B cell (primary cell): ENCODE results near the gene LRIT1. TPM values are rescaled to one million over a fixed set of nuclear protein-coding genes. Genes with fewer than 3 reads are reported as not detected.

Source experiments
- ATAC-seq: fragments of 200-7000 bp; cut with Tn5 transposase; one replicate; pipeline ENCODE4 v1.10.0; 2021; ENCODE audit warnings: low read depth, mild to moderate bottlenecking, moderate number of reproducible peaks, moderate library complexity
- CTCF ChIA-PET: fragments of 350-600 bp; sonication (Branson Sonifier 250); formaldehyde crosslinking; loops from one replicate; lab custom pipeline; 2021; ENCODE audit warnings: antibody characterized with exemption, inconsistent platforms; lab: Charles Lee
- POLR2A ChIA-PET: fragments of 350-600 bp; sonication (Branson Sonifier 250); formaldehyde crosslinking; loops from one replicate; lab custom pipeline; 2021; ENCODE audit warnings: antibody characterized with exemption; lab: Charles Lee
- DNase-seq: peaks from one replicate; pipeline ENCODE4 v3.0.0; 2013
- H2AFZ ChIP-seq: 2 replicates; pipeline ENCODE4 v1.6.1; 2012; ENCODE audit warnings: mild to moderate bottlenecking, low read depth, low read length; ENCODE audit not compliant: insufficient read depth, poor library complexity, severe bottlenecking
- H3K27ac ChIP-seq, 2 donors: 1 replicate in 1 of 2; 2 replicates in 1 of 2; pipeline ENCODE4 v1.5.1; 2012 to 2013; ENCODE audit warnings: low read length in 2 of 2, mild to moderate bottlenecking in 2 of 2, moderate library complexity in 1 of 2
- H3K27me3 ChIP-seq, 4 experiments: fragments of 200-600 bp in 1 of 4; sonication (generic) in 1 of 4; replicated peaks in 1 of 4; 1 replicate in 2 of 4; 2 replicates in 2 of 4; pipeline versions ENCODE4 v1.6.1 to v1.7.0; 2013 to 2016; ENCODE audit warnings: low read length in 3 of 4, mild to moderate bottlenecking in 2 of 4, mixed read lengths in 1 of 4, moderate library complexity in 1 of 4; ENCODE audit not compliant: insufficient read depth in 4 of 4, control insufficient read depth in 3 of 4; ENCODE audit errors: control extremely low read depth in 1 of 4
- H3K36me3 ChIP-seq, 2 experiments: replicated peaks in 1 of 2; 1 replicate in 1 of 2; 2 replicates in 1 of 2; pipeline versions ENCODE4 v1.6.1 to v1.7.1; 2013; ENCODE audit warnings: low read length in 1 of 2; ENCODE audit not compliant: insufficient read depth in 2 of 2, control insufficient read depth in 1 of 2; ENCODE audit errors: control extremely low read depth in 1 of 2, extremely low read depth in 1 of 2
- H3K4me1 ChIP-seq, 2 donors: fragments of 200-600 bp in 1 of 2; sonication (generic) in 1 of 2; 1 replicate in 1 of 2; 2 replicates in 1 of 2; pipeline versions ENCODE4 v1.5.1 to v1.6.1; 2013 to 2017; ENCODE audit warnings: low read length in 2 of 2; ENCODE audit not compliant: control insufficient read depth in 2 of 2, insufficient read depth in 2 of 2
- H3K4me2 ChIP-seq: replicated peaks from 2 replicates; pipeline ENCODE3; 2012; ENCODE audit warnings: mild to moderate bottlenecking, low read depth, low read length; ENCODE audit not compliant: poor library complexity, severe bottlenecking
- H3K4me3 ChIP-seq, 5 experiments: fragments of 200-600 bp in 1 of 5; sonication (generic) in 1 of 5; 1 replicate in 3 of 5; 2 replicates in 2 of 5; pipeline versions ENCODE4 v1.5.1 to v1.7.0; 2011 to 2016; ENCODE audit warnings: low read length in 4 of 5, mild to moderate bottlenecking in 4 of 5, low read depth in 2 of 5, control low read depth in 1 of 5, moderate library complexity in 1 of 5; ENCODE audit not compliant: insufficient read depth in 1 of 5; ENCODE audit errors: control extremely low read depth in 1 of 5, extremely low read depth in 1 of 5
- H3K79me2 ChIP-seq: fragments of 200-600 bp; sonication (generic); one replicate; pipeline ENCODE4 v1.6.0; 2016; ENCODE audit warnings: low read length; ENCODE audit not compliant: control insufficient read depth, insufficient read depth
- H3K9ac ChIP-seq: fragments of 200-600 bp; sonication (generic); 2 replicates; pipeline ENCODE4 v1.6.1; 2017; ENCODE audit warnings: mild to moderate bottlenecking, low read length, moderate library complexity
- H3K9me3 ChIP-seq, 3 donors: one replicate each; pipeline versions ENCODE4 v1.6.1 to v1.7.1; 2013; ENCODE audit warnings: low read length in 2 of 3; ENCODE audit not compliant: control insufficient read depth in 2 of 3, insufficient read depth in 1 of 3; ENCODE audit errors: control extremely low read depth in 1 of 3
- H4K20me1 ChIP-seq: 2 replicates; pipeline ENCODE4 v1.6.0; 2012; ENCODE audit warnings: mild to moderate bottlenecking, low read length; ENCODE audit not compliant: insufficient read depth, control insufficient read depth, poor library complexity, severe bottlenecking
- H3K27ac Mint-ChIP-seq: one replicate; pipeline ENCODE4 v1.8.0; 2021; ENCODE audit warnings: mixed read lengths
- H3K27me3 Mint-ChIP-seq: one replicate; pipeline ENCODE4 v1.8.0; 2021; ENCODE audit warnings: mixed read lengths
- H3K4me1 Mint-ChIP-seq: one replicate; pipeline ENCODE4 v1.8.0; 2021; ENCODE audit warnings: mixed read lengths
- H3K4me3 Mint-ChIP-seq: one replicate; pipeline ENCODE4 v1.8.0; 2021; ENCODE audit warnings: mixed read lengths
- H3K9me3 Mint-ChIP-seq: one replicate; pipeline ENCODE4 v1.8.0; 2022; ENCODE audit warnings: mixed read lengths; ENCODE audit not compliant: insufficient read depth
- EZH2 ChIP-seq: IDR thresholded peaks from 2 replicates; pipeline ENCODE4 v1.6.1; 2012; ENCODE audit warnings: borderline replicate concordance, low read depth, mild to moderate bottlenecking, moderate library complexity, low read length; ENCODE audit not compliant: insufficient read depth, poor library complexity, severe bottlenecking
- WGBS: methylation state at CpG from one replicate; pipeline ENCODE4 v1.1.5; 2013; ENCODE audit warnings: missing lambda C conversion rate; ENCODE audit not compliant: insufficient coverage; 5-methylcytosine and 5-hydroxymethylcytosine counted together
- intact Hi-C: fragments of 100-400 bp; cut with micrococcal nuclease; formaldehyde crosslinking; loops from one replicate; pipeline ENCODE4 v1.10.0; 2022
- polyA plus RNA-seq: library from polyadenylated mRNA; depleted of rRNA; stranded (reverse); fragments of >200 nt; gene quantifications from 2 replicates; pipeline ENCODE4 v1.2.3, GENCODE V29; 2012
- total RNA-seq, 2 donors: library from RNA; stranded (reverse); fragments of 120-200 nt in 1 of 2; gene quantifications; 1 replicate in 1 of 2; 2 replicates in 1 of 2; pipeline versions ENCODE4 v1.2.3 to v1.2.4, GENCODE V29; 2013 to 2022
- TF ChIP-seq, protein P1 (sequence below): fragments of 200-600 bp; IDR thresholded peaks from one replicate; pipeline ENCODE4 v1.8.0; 2022; ENCODE audit warnings: antibody characterized with exemption, mild to moderate bottlenecking

LRIT1 gene
- total and polyA plus RNA-seq, 2 donors (not counting 1 experiment from before 2014, with no cell fraction given) = not detected

DNA sequence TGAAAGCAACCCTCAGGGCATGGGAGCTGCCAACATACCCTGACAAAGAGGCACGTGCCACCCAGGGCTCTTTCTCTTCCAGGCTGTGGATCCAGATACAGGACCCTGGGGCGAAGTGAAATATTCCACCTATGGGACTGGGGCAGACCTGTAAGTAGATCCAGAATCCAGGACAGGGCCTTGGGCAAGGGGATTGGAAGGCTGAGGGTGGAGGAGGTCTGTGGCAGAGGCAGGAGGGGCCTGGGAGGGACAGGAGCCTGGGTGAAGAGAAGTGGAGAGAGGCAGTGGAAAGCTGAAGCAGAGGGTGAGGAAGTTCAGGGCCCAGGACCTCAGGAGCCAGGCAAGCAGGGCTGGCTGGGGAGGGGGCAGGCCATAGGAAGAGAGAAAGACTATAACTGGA is 29.8 kb downstream of the LRIT1 start:
- Histone ChIP-seq H3K4me1 (no peaks in the 10 kb centered on the region), H3K27ac (no peak overlapping the region), H3K9me3 (no peaks in the 10 kb centered on the region), H3K9ac (no peak overlapping the region), H2AFZ (no peak overlapping the region), H3K4me3 (no peak overlapping the region), H3K79me2 (no peaks in the 10 kb centered on the region), H4K20me1 (no peaks in the 10 kb centered on the region), H3K4me2 (no peak overlapping the region), H3K27me3 (peaks cover 0 to 4% (median 2%) of the 10 kb centered on the region in 4 experiments), H3K36me3 (no peaks in the 10 kb centered on the region)
- Mint-ChIP-seq H3K9me3 (no peaks in the 10 kb centered on the region), H3K4me1 (no peaks in the 10 kb centered on the region), H3K4me3 (no peak overlapping the region), H3K27me3 (peaks cover 24% of the 10 kb centered on the region), H3K27ac (no peak overlapping the region)
- CTCF ChIA-PET = interaction anchor here (1.0 to 4.0 kb wide), 3 partner anchors 14 to 72 kb away, joined by 3 to 25 read pairs (median 3); no protein-coding TSS in a partner anchor
- no peak for TF ChIP-seq EZH2
- TF ChIP-seq, protein P1, sequence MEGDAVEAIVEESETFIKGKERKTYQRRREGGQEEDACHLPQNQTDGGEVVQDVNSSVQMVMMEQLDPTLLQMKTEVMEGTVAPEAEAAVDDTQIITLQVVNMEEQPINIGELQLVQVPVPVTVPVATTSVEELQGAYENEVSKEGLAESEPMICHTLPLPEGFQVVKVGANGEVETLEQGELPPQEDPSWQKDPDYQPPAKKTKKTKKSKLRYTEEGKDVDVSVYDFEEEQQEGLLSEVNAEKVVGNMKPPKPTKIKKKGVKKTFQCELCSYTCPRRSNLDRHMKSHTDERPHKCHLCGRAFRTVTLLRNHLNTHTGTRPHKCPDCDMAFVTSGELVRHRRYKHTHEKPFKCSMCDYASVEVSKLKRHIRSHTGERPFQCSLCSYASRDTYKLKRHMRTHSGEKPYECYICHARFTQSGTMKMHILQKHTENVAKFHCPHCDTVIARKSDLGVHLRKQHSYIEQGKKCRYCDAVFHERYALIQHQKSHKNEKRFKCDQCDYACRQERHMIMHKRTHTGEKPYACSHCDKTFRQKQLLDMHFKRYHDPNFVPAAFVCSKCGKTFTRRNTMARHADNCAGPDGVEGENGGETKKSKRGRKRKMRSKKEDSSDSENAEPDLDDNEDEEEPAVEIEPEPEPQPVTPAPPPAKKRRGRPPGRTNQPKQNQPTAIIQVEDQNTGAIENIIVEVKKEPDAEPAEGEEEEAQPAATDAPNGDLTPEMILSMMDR = no peak
- DNase-seq = no peak
- POLR2A ChIA-PET = no interaction called here
- intact Hi-C loops = no loop called here
- no peak for ATAC-seq
- 75% methylated on average over 2 of the region's 2 CpGs for WGBS

GRCh38 chr10:84208023-84208422 is 33.3 kb downstream of the LRIT1 start:
- peaks cover 33% of the 10 kb centered on the region for H3K27me3 Mint-ChIP-seq
- no peak for ATAC-seq
- intact Hi-C loops = no loop called here
- Histone ChIP-seq H3K27ac (no peak overlapping the region), H3K4me2 (no peak overlapping the region), H3K27me3 (peaks cover 0 to 4% (median 2%) of the 10 kb centered on the region in 4 experiments), H3K36me3 (no peaks in the 10 kb centered on the region), H3K9me3 (no peaks in the 10 kb centered on the region), H4K20me1 (no peaks in the 10 kb centered on the region), H3K4me3 (no peak overlapping the region), H3K4me1 (no peaks in the 10 kb centered on the region), H2AFZ (no peak overlapping the region), H3K9ac (no peak overlapping the region), H3K79me2 (no peaks in the 10 kb centered on the region)
- DNase-seq = no peak
- ChIA-PET CTCF (interaction anchor here (0.8 to 5.6 kb wide), 5 partner anchors 9 to 60 kb away, joined by 3 to 72 read pairs (median 3); no protein-coding TSS in a partner anchor), POLR2A (no interaction called here)
- H3K27ac Mint-ChIP-seq = no peak overlapping the region
- WGBS = 91% methylated on average over 9 of the region's 10 CpGs
- H3K9me3 Mint-ChIP-seq = no peaks in the 10 kb centered on the region
- TF ChIP-seq, protein P1 = no peak
- no peak for TF ChIP-seq EZH2
- H3K4me3 Mint-ChIP-seq = no peak overlapping the region
- H3K4me1 Mint-ChIP-seq = no peaks in the 10 kb centered on the region
